GM18873 (cell line): ENCODE data around the gene TYW5.
"Not testable (repeated sequence)": the region's sequence is repeated elsewhere in the genome, so short reads cannot be mapped to it uniquely, and the experiment has no call there.

Experiments
- ATAC-seq: cut with Tn5 transposase; IDR thresholded peaks from one replicate; pipeline ENCODE4 v1.9.1; 2021; ENCODE audit warnings: mild to moderate bottlenecking, moderate library complexity, moderate number of reproducible peaks; ENCODE audit not compliant: unreplicated experiment, low FRiP score

Gene TYW5

GRCh38 chr2:199923924-199924323, 31.4 kb downstream of the TYW5 start:
- ATAC-seq, result no peak

GRCh38 chr2:199922856-199923255, 32.4 kb downstream of the TYW5 start:
- no peak for ATAC-seq

DNA sequence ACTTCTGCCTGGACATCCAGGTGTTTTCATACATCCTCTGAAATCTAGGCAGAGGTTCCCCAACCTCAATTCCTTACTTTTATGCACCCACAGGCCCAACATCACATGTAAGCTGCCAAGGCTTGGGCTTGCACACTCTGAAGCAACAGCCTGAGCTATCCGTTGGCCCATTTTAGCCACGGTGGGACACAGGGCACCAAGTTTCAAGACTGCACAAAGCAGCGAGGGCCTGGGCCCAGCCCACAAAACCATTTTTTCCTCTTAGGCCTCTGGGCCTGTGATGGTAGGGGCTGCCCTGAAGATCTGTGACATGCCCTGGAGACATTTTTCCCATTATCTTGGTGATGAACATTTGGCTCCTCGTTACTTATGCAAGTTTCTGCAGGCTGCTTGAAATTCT, 38.3 kb downstream of the TYW5 start:
- no peak for ATAC-seq

DNA sequence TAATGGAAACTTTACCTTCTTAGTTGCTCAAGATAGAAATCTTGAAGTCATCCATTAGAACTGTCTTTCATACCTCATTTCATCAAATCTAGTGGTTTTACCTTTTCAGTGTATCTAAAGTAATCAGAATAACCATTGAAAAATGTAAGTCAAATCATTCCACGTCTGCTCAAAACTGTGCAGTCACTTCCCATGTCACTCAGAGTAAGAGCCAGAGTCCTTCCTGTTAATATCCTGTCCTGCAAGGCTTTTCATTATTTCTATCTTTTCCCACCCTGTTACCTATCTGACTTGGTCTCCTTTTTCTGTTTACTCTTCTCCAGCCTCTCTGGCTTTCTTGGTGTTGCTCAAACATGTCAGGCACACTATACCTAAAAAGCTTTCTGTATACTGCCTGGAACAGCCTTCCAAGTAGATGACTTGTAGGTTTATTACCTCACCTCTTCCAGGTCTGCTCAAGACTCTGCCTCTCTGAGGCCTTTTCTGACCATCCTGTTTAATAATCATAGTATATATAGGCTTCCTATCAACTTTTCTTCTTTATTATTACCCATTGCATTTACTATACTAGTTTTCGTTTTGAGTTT, 40.8 kb downstream of the TYW5 start:
- ATAC-seq, result no peak

- not testable (repeated sequence) for ATAC-seq
Observed at GRCh38 chr2:199912553-199913114, 42.7 kb downstream of the TYW5 start.

- no peak for ATAC-seq
Observed at GRCh38 chr2:199911877-199912161, 43.5 kb downstream of the TYW5 start.

DNA sequence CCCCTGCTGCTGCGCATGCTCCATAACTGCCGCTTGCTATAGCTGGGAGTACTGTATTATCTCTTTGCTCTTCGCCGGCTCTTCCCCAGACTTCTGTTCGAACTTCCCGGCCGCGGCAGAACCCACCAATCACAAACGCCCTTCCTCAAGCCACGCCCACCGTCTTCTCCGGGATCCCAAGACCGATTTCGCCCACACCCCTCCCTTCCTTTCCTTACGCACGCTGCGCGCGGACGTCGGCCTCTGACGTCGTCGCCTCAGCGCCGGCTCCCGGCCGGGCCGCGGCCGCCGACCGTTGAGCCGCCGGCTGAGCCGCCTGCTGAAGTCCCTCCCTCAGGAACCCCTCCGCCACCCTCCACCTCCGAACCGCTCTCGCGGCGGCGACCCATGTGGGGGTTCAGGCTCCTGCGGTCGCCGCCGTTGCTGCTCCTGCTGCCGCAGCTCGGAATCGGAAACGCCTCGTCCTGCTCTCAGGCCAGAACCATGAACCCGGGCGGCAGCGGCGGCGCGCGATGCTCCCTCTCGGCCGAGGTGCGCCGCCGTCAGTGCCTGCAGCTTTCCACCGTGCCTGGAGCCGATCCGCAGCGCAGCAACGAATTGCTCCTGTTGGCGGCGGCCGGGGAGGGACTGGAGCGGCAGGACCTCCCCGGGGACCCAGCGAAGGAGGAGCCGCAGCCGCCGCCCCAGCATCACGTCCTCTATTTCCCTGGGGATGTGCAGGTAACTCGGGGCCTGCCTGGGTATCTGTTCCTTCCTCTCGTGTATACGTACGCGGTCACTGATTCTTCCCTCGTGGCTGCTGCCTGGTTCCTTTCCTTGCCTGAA, 44.0 kb downstream of the TYW5 start, which contains the start of gene C2orf69:
Gene C2orf69, plus strand, starts transcription at position 242 of the 825 bp plus-strand sequence. Its CDS starts 146 bp downstream, at position 388.
- peak; percentile 83 for ATAC-seq

DNA sequence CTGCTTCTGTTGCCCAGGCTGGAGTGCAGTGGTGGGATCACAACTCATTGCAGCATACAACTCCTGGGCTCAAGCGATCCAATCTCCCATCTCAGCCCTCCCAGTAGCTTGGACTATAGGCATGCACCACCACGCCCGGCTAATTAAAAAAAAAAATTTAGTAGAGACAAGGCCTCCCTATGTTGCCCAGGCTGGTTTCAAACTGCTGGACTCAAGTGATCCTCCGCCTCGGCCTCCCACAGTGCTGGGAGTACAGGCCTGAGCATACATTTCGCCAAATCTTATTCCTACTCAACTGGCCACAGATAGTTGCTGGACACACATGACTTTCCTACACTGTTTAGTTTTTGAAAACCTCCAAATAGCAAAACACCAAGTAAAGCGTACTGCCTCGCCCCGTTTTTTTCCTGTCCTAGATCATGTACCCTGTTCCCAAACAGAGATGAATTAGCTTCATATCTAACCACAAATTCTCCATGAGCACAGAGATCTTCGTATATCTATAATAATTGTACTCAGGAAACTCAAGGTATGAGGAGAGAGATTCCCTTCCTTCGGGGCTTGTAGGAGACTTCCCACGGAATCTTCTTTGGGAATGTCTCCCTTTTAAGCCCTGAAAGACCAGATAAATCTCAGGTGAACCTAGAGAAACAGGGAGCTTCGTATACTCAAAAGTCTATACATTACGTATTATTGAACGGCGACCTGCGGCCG, 44.8 kb downstream of the TYW5 start:
- ATAC-seq, result no peak

- no peak for ATAC-seq
Observed at GRCh38 chr2:199907008-199907714, 48.1 kb downstream of the TYW5 start.

GRCh38 chr2:199903111-199903510, 52.2 kb downstream of the TYW5 start:
- no peak for ATAC-seq

DNA sequence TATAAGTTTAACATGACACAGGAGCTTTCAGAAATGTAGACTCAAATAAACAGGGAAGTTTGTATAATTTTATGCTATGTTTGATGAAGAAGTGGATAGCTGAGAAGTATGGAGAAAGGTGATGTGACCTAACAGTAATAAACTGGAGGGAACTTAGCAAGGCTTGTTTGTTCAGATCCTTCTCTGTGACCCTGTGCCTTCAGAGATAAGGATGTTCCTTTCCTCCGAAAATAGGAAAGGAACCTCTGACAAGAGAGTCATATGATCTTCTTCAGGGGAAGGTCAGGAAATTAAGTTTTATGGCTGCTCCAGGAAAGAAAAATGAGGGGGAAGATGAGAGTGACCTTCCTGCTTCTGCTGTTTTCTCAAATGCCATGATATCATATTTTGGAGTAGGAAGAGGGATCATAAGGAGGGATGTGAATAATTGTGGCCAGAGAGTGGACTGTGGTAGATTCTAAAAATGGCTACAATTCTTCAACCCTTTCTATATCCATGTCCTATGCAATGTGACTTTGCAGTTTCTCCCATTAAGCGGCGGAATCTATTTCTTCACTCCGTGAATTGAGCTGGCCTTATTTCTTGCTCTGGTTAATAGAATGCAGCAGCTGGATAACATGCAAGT, 52.7 kb downstream of the TYW5 start:
- no peak for ATAC-seq

DNA sequence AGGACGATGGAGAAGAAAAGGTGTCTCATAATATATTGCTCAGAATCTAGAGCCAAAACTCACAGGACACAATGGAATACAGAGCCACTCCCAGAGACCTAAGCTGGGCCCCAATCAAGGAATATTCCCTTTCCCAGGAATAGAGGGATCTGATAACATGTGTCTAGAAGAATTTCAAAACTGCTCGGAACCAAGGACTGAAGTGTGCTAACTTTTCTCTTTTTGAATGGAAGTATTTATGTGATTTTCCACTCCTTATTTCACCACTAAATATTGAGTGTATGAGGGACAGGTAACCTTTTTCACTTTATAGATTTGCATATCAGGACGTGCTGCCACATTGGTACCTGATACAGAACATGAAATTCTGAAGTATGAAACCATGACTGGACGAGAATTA, 53.3 kb downstream of the TYW5 start:
- no peak for ATAC-seq

DNA sequence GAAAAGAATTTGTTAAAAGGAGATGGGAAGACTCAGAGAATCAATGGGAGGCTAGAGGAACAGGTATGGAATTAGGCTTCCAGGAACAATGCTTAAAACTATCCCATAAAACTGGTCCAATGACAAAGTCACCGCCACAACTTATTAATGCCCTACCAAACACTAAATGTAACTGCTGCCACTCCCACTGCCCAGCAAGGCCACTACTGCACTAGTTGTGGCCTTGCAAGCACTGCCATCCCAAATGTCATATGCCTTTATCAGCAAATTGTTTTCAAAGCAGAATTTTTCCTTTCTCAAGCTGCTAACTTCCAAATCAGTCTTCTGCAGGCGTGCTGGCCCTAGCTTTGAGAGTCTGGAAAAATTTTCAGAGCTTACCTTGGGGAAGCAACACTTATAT, 58.7 kb downstream of the TYW5 start:
- ATAC-seq, result no peak

DNA sequence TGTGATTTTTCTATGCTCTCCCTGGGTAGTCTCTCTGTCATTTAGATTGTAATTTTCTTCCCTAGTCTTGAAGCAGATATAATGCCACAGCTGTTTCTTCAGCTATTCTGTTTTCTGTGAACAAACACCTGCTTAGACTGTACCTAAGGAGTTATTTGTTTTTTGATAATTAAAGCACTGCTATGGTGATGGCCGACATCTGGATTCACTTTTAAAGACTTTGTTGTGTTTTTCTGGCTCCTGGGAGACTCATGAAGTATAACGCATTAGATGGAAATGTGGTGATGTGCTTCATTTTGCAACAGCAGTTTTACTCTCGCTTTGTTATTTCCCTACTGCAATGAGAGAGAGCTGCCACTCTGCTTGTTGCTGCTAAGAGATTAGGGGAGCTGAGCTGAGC, 59.9 kb downstream of the TYW5 start:
- ATAC-seq, result no peak

GRCh38 chr2:199883474-199884212, 71.6 kb downstream of the TYW5 start:
- no peak for ATAC-seq

GRCh38 chr2:199882667-199883066, 72.6 kb downstream of the TYW5 start:
- ATAC-seq, result no peak
